ENCODE measurements around the gene ABHD2. TPM values are rescaled to one million over a fixed set of nuclear protein-coding genes. Genes with fewer than 3 reads are reported as not detected.
"Not testable (repeated sequence)": the region's sequence is repeated elsewhere in the genome, so short reads cannot be mapped to it uniquely, and the experiment has no call there.

Gene ABHD2
- total RNA-seq, 1 donor from 2014 or later: 54.7 TPM

GRCh38 chr15:89217686-89218376 is 129.6 kb downstream of the ABHD2 start:
- no peak for DNase-seq (ENCODE audit: low spot score)

GRCh38 chr15:89218531-89218930 is 130.3 kb downstream of the ABHD2 start:
- no peak for DNase-seq (ENCODE audit: low spot score)

- DNase-seq (ENCODE audit: low spot score): no peak
These were observed 133.3 kb downstream of the ABHD2 start, which contains the start of gene RLBP1 for GRCh38 chr15:89221543-89221942. Gene RLBP1 (minus strand): TSS chr15:89221579. CDS start chr15:89218975, 2,604 bp downstream.

- DNase-seq (ENCODE audit: low spot score): no peak
These were observed 137.3 kb downstream of the ABHD2 start for GRCh38 chr15:89225588-89225987.

DNA sequence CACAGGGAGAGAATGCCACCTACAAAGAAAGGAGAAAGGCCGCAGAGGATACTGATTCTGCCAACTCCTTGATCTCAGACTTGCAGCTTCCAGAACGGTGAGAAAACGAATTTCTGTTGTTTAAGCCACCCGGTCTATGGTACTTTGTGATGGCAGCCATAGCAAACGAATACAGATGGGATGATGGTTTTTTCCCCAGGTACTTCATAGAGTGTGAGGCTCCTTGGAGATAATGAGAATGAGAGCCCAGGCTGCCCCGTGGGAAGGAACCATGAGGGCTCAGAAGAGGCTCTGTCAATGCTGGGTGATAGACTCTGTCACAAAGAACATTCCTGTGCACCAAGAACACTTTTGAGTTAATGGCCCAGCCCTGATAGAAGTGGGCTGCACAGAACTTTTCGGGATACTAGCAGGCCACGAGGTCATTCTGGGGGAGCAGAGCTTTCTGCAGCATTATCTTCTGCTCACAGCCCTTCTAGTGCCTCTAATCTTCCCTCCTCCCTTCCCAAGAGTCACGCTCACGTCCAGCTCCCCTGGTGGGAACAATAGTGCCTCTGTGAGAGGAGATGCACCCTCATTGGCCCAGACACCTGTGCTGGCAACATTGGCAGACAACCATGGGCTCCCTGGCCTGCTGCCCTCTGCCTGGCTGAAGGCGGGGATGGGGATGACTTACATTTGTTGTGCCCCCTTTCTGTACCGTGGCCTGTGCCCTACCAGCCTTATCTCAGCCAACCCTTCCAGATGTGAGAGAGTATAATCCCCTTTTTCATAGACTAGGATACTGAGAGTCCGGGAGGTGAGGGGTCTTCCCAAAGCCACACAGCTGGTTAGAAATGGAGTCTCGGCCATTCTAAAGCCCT is 138.3 kb downstream of the ABHD2 start:
- no peak for DNase-seq (ENCODE audit: low spot score)

DNA sequence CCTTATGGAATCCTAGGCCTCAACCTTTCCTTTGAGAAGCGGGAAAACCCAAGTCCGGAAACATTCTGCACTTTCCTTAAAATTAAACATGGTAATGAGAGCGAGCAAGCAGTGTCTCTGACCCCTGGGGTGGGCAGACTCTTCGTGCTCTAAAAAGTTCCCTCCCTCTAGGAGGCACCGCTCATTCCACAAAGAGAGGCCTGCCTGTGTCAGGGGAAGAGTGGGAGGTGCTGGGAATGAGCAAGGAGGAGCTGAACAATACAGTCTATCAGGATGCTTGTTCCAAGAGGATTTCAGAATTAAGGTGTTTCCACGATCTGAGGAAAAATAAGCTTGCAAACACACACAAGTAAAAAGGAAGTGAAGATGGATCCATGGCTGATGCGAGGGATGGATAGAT is 139.2 kb downstream of the ABHD2 start:
- DNase-seq (ENCODE audit: low spot score): no peak

GRCh38 chr15:89230277-89230676 is 142.0 kb downstream of the ABHD2 start:
- no peak for DNase-seq (ENCODE audit: low spot score)

DNA sequence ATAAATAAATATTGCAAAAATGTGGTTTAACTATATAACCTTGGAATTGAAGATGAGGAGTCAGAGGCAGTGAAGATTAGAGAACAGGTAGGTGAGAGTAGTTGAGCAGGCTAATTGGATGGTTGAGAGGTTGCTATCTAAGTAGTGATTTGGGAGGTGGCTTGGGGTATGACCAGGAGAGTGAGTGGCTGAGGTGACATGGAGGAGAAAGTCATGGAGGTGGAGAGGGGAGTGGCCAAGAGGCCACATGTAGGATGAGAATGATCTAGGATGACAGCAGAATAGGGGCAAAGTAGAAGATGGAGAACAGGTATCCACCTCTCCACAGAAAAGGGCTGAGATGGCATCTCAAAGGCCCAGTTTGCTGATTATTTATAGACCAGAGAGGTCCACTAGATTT is 143.6 kb downstream of the ABHD2 start:
- DNase-seq (ENCODE audit: low spot score): no peak

GRCh38 chr15:89239883-89240810 is 151.9 kb downstream of the ABHD2 start:
- DNase-seq (ENCODE audit: low spot score): not testable (repeated sequence)

DNA sequence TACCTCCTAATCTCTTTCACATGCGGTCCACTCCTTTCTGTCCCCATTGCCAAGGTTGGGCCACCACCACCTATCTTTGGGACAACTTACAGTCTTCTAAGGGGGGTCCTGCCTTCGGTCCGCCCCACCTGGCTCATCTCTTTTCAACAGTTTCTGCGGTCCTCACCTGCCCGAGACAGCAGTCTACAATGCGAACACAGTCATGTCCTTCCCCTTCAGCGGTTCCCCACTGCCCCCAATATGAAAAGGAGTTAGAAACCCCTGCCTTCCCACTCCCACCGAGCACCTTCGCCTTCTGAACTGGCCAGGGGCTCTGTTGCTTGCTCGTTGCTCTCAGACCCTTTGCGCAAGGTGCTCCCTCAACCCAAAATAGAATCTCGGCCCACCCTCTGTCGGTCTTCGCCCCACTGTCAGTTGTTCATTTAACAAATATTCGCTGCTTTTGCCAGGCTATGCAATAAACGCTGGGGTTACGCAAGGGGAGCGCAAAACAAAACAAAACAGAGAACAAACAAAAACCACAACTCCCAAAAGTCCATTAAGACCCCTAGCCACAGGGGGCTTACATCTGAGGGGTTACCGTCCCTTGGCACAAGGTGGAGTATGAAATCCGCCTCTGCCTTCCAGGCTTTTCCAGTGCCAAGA is 154.9 kb downstream of the ABHD2 start:
- DNase-seq (ENCODE audit: low spot score): no peak

DNA sequence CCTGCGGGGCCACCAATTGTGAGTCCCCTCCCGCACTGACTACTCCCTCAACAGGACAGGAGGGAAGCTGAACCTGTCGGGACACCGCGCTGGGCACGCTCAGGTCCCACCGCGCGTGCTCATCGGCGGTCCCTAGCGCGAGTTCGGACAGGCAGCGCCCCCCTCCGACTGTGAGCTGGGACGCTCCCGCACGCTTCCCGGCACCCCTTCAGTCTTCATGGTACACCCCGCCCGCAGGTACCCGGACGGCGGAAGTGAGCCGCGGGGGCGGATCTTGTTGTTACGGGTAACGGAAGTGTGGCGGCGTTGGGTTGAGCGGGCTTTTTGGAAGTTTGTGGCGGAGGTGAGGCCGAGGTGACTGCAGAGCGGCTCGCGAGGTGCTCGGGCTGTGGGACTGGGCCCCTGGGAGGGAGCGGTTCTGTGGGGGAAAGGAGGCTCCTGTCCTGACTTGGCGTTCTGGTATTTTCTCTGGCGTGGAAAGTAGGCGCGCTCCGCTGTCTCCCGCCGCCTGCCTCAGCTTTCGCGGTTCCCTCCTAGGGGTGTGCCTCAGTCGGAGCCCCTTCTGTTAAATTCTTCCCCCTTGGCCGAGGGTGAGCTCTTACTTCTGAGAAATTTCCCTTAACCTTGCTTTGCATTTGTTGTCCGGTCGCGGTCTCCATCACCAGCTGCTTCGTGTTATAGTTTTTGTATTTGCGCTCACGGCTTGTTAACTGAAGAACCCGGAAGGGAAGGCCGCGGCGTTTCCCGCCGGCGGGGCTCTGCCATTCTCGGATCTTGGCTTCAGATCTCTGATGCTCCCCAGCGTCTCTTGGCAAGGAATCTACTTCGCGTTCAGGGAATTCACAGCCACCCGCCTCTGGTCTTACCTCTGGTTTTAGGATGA is 155.7 kb downstream of the ABHD2 start, which contains the start of gene FANCI:
Gene FANCI, plus strand, starts transcription at position 289 of the 883 bp plus-strand sequence. CDS start 3,669 bp downstream, outside the sequence.
- DNase-seq (ENCODE audit: low spot score): peak; percentile 95

DNA sequence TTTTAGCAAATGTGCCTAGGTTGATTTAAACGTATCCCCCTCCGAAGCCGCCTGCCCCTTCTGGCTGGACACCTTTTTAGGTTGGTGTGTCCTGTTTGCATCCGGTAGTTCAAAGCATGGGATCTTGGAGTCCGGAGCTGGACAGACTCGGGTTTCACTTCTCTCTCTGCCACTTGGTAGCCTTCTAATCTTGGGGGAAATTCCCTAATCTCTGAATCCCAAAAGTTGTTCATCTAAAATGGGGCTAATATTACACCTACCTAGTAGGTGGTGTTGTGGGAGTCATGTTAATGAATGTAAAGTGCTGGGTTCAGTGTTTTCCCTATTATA is 156.3 kb downstream of the ABHD2 start:
- no peak for DNase-seq (ENCODE audit: low spot score)

- DNase-seq (ENCODE audit: low spot score): no peak
These were observed 159.2 kb downstream of the ABHD2 start for GRCh38 chr15:89247446-89247845.

- DNase-seq (ENCODE audit: low spot score): no peak
These were observed 160.3 kb downstream of the ABHD2 start for GRCh38 chr15:89248584-89248983.

DNA sequence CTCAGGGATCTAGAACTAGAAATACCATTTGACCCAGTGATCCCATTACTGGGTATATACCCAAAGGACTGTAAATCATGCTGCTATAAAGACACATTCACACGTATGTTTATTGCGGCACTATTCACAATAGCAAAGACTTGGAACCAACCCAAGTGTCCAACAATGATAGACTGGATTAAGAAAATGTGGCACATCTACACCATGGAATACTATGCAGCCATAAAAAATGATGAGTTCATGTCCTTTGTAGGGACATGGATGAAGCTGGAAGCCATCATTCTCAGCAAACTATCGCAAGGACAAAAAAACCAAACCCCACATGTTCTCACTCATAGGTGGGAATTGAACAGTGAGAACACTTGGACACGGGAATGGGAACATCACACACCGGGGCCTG is 161.9 kb downstream of the ABHD2 start:
- DNase-seq (ENCODE audit: low spot score): not testable (repeated sequence)

Other genes starting within 250 kb of the ABHD2 start
- 19.7 TPM for gene HAPLN3, start 192.9 kb upstream of the ABHD2 start, total RNA-seq (ENCODE audit: insufficient read depth, low replicate concordance)
- 167 TPM for gene MFGE8, start 175.1 kb upstream of the ABHD2 start, total RNA-seq (ENCODE audit: insufficient read depth, low replicate concordance)
- not detected for gene RLBP1, start 133.1 kb downstream of the ABHD2 start, total RNA-seq (ENCODE audit: insufficient read depth, low replicate concordance)
- gene FANCI, start 155.5 kb downstream of the ABHD2 start, total RNA-seq (ENCODE audit: insufficient read depth, low replicate concordance): 6.7 TPM
- gene POLG, start 246.4 kb downstream of the ABHD2 start, total RNA-seq (ENCODE audit: insufficient read depth, low replicate concordance): 40.9 TPM